GM19324 (cell line): ENCODE measurements around the gene MYO1H.

Experiments
- ATAC-seq: cut with Tn5 transposase; IDR thresholded peaks from one replicate; pipeline ENCODE4 v1.9.1; 2021; ENCODE audit warnings: mild to moderate bottlenecking, moderate library complexity; ENCODE audit not compliant: unreplicated experiment, low FRiP score

The MYO1H gene

DNA sequence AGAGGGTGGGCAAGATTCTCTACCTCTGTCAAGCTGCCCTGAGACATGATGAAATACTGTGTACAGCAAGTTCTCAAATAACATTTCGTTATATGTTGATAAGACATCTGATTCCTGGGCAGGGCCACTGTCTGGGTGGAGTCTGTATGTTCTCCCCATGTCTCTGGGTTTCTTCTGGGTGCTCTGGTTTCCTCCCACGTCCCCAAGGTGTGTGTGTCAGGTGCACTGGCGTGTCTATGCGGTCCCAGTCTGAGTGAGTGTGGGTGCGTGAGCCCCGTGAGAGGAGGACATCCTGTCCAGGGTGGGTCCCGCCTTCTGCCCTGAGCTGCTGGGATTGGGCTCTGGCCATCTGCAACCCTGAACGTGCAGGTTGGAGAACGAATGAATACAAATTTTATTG, 99.8 kb downstream of the MYO1H start:
- ATAC-seq, result no peak

DNA sequence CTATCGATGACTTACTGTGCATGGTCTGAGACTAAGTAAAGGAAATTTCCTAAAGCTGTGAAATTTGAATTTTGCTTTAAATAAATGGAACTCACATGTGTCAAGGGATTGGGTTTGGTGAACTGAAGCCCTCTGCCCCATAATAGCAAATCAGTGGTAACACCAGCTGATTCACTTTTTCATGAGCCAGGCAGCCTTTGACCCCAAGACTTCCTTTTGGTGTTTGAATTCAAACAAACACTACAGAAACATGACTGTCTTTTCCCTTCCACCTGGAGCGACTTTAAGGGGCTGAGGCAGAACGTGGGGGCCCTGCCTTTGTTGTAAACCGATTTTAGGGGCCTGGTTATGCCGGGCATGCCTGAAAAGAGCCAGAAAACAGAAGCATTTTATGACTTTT, 100.6 kb downstream of the MYO1H start:
- ATAC-seq, result no peak

DNA sequence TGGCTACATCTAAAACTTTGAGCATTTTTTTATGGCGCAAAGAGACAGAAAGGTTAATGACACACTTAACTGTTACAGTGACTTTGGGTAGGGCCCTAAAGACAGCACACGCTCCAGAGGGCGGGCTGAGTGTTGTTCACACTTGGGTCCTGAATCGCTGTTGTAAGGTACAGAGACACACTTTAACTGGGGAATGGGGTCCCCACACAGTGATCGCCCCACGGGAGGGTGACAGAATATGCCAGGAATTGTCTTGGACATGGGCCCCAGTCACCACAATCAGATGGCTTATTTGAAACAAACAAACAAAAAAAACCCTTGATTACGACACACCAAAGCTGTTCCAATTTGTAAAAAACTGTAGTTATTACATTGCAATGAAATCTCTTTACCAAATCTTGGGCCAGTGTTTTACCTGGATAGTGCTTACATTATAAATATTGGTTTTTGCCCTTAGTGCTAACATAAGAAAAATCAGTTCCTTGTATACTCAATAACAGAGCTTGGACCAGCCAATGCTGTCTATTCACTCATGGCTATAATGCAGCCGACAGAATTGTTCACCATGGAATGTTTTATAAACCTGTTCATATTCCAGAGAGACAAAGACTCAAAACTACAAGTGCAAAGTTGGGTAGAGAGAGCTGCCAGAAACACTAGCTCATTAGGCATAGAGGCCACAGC, 101.1 kb downstream of the MYO1H start:
- ATAC-seq, result no peak

DNA sequence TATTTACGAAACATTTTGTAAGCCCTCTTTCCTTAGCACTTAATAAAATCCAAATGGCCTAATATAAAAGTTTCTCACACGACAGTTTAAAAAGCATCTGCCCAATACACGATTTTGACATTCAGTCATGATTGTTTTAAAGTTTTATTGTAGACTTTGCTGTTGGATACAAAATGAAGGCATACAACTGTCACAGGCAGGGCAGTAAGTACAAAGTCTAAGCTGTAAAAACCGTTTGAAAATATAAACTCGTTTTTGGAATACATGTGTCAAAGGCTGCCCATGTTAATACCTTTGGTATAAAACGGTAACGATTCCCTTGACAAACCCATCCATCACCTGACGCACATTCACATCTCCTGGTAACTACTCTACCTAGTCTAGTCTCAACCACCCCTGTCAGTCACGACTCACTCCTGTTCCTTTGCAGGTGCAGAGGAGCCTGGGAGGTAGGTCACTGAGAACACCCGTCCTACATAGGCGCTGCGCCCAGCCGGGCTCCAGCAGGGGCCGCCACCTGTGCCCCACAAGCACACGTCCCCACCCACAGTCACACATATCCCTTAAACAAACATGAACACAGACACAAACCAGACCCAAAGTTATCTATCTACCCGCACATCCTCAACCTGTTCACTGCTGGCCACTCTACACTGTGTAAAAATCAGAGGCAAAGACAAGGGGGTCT, 102.3 kb downstream of the MYO1H start:
- no peak for ATAC-seq

DNA sequence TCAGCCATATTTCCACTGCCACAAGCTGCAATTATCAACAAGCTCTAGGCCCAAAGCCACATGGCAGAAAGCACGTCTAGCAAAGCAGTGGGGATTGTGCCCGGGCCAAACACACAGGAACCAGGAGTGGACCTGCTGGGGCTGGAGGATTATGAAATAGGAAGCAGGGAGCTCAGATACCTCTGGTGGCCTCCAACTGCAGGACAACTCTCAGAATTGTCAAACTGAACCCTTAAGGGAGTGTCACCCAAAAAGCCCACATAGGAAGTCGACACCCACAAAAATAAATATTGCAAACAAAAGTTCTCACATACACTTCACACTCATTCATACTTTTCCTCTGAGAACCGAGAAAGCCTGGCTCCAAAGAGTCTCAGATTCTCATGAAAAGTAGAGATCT, 103.3 kb downstream of the MYO1H start:
- no peak for ATAC-seq

DNA sequence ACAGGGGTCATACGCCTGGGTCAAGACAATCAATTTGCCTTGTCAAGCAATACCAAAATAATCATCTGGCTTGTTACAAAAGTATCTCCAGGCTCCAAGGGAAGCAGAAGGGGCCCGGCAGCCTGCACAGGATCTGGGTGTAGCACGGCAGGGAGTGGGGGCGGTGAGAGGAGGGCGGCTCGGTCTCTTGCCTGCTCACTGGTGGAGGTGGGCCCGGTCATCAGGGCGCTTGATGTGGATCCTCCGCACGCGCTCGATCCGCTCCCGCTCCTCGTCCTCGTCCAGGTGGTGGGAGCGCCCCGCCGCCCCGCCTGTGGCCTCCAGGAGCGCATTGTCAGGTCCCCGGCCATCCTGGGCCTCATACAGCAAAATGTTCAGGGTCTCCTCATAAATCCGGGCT, 103.7 kb downstream of the MYO1H start:
- no peak for ATAC-seq

DNA sequence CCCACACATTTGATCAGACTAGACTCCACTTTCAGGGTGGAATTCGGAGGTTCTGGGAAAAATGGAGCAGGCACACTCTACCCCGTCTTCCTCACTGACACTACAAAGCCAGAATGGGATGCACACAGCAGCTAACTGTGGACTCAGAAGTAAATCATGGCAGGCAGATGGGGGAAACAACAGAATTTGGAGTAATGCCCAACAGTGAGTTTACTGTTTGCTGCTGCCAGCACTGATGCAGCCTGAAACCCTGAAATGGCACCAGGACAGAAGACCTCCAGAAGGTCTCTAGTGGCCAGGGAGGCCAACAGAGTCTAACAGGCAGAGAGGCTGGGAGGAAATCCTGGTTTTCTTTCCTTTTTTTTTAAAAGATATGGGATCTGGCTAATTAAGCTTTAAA, 104.8 kb downstream of the MYO1H start:
- no peak for ATAC-seq

DNA sequence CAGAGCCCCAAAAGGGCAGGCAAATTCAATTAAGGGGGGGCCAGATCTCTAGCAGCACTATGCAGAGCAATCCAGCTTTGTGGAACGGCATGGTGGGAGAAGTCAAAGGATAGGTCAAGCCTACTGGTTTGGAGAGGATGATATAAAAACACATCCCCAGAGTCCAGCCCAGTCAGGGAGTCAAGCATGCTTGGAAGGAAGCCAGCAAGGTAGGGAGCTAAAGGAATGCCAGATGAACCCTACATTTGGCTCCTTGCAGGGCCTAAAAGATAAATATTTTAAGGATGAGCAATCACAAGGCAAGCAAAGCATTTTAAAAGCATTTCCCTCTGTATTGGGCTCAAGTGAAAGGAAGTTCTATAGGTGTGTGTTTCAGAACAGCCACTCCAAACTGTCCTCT, 108.0 kb downstream of the MYO1H start:
- no peak for ATAC-seq

DNA sequence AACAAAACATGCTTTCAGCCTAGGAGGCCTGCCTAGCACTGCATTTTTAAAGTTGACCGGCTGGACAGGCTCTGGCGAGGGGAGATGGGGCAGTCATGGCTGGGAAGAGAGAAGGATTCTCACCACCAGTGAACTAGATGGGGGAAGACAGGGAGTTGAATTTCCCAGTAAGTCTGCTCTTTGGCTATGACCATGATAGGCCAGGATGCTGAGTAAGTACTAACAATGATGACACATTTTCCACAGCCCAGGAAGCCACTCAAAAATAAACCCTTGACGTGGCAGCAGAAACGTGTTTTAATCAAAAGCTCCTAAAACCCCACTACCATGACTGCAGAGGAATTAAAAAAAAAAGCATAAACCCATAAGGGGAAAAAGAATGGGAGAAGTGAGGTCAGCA, 110.4 kb downstream of the MYO1H start:
- ATAC-seq, result no peak

DNA sequence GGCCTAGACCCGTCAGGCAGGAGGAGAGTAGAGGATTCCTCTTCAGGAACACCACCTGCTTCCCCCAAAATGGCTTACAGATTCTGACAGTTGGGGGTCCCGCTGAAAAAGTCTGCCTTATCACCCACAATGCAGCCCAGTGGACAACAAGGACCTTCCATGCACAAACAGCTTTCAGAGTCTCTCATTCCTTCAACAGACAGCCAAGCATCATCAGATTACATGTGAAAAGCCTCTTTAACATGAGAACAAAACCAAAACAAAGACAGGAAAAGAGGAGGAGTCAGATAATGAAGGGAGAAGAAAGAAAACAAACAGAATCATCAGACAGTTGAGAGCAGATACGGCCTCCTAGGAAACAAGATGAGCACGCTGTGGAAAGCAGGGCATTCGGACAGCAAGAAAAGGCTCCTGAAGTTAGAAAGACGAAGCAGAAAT, 111.1 kb downstream of the MYO1H start:
- no peak for ATAC-seq

DNA sequence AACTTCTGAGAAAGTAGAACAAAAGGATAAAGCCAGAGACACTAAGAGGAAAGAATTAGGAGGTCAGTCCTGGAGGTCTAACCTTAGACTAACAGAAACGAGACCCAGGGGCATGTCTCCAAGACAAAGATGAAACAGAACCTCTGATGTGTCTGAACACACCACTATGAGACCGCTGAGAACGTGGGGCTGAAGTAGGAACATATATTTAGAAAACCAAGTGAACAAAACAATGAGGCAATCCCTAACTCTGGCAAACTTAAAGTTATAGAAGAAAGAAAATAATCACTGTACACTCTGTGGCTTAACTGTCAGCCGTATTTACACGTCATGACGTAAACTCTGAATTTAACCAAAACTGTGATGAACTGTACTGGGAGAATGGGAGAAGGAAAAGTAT, 111.5 kb downstream of the MYO1H start:
- no peak for ATAC-seq

DNA sequence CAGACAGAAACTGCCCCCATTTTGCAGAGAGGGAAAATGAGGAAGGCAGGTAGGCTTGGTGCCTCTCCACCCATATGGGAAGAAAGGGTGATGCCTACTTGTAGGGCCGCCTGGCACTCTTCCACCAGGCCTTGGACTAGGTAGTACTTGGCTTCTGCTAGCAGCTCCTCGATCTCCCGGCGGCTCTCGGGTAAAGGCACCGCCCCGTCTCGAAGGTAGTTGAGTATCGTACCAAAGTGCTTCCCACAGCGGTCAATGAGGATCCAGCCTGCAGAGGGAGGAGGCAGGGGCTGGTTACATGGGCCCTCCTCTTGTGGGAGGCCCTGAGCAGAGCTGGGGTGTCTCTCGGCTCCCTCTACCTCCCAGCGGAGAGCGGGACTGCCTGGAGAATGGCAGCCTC, 112.8 kb downstream of the MYO1H start:
- no peak for ATAC-seq

DNA sequence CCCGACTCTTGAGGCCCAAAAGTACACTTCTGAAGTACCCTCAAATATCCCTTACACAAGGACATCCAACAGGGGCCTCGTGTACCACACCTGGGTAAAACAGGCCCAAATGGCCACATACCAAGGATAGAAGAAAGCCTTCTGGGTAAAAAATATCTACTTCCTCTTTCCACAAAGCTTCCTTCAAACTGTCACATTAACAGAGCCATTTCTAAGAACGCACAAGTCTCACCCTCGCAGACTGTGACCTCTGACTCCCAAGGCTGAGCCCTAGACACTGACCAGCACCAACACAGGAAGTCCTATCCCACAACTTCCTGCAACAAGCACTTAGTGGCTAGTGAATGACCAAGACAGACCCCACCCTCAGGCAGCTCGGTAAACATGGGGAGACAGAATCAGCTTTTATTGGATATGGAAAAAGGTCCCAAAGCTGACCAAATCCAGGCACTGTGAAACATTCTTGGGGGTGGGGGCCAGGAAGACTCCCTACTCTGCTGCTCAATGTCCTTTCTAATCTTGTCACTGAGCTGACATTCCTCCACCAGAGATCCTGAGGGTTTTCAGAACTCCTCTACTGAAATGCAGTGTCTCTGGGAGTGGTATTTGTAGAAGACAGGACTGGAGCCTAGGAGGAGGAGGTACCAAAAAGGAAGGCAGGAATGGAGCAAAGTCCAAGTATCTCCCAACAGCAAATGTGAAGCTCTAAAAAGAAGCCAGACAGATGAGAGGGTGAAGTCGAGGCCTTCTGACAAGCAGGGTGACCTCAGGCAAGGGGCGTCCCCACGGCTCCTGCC, 113.5 kb downstream of the MYO1H start:
- no peak for ATAC-seq

DNA sequence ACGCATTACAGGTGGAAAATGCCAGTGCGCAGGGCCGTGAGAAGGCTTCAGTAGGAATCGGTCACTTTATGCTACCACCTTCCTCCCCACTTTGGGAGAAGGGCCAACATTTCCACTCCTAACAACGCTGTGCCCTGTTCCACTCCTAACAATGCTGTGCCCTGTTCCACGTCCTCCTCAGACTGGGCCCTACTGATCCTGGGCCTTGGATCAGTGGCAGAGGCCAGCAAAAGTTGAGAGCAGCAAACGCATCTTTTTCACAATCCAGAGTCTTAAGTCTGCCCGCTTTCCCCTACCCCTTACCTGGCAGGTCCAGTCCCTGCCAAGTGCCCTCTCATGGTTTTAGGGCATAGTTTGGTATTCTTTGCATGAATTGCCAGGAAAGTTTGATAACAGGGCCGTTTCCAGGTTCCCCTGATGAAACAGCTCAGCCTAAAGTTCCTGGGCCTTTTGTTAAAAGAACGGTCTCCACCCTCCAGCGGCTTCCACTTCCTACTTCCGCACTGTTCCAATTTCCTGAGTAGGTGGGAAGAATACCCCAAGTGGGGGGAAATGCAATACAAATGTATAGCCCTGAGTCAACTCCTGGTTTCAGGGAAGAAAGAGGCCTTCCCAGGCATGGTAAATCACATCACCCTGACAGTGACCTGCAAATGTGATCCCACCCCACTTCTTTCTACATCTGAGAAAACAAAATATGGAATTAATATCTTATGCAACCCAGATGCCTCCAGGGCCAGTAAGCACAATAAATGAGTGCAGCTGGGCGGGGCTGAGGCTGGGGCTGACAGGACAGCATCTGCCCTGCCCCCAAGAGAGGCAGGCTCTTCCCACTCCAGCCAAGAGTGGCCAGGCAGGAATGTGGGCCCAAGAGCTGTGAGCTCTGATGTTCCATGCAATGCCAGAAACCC, 114.4 kb downstream of the MYO1H start:
- no peak for ATAC-seq

DNA sequence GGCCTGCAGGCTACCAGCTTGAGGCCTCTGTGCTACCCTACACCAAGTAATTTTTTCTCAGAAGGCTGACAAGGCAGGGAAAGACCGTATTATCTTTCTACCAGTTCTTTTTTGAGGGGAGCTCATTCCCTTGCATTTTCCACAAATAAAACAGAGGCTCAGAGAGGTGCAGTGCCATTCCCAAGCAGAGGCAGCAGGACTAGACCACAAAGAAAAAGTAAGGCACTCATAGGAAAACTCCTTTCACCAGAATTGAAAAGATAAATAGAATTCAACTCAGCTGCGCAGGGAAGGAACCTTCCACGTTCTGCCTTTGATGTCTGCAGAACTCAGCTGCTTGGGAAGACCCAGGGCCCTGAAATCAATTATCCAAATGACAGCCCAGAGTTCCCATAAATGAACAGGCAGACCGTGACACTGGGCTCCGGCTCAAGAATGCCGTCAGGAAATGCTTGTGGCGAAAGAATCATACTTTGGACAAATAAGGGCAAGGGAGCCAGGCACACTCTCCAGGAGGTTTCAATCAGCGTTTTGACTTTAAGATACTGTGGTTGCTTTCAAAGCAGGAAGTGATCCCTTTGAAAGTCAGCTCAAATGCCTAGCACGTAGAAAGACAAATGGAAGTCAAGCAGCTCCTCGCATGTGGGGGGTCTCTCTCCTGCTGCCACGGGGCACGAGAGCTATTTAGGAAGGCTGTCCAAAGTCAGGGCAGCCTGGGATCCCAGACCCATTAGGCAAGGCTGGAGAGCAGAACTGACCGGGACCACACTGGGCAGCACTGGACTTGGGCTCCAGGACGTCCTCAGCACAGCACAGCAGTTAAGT, 115.4 kb downstream of the MYO1H start:
- no peak for ATAC-seq

DNA sequence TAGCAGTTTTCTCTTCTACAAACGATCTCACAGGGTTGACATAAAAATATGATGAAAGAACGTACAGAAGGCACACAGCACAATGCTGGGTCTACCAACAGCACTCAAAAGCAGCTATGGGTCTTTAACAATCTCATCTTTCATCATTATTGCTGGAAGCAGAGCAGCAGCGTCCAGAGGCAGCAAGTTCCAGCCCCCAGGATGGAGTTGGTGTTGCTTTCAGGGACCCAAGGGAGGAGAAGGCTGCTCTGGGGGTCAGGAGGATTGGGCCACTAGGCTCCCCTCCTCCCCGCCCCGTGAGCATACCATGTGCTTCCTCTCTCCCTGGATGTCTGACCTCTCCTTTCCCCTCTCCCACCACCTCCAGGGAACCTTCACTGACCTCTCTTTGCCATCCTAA, 116.1 kb downstream of the MYO1H start:
- no peak for ATAC-seq

DNA sequence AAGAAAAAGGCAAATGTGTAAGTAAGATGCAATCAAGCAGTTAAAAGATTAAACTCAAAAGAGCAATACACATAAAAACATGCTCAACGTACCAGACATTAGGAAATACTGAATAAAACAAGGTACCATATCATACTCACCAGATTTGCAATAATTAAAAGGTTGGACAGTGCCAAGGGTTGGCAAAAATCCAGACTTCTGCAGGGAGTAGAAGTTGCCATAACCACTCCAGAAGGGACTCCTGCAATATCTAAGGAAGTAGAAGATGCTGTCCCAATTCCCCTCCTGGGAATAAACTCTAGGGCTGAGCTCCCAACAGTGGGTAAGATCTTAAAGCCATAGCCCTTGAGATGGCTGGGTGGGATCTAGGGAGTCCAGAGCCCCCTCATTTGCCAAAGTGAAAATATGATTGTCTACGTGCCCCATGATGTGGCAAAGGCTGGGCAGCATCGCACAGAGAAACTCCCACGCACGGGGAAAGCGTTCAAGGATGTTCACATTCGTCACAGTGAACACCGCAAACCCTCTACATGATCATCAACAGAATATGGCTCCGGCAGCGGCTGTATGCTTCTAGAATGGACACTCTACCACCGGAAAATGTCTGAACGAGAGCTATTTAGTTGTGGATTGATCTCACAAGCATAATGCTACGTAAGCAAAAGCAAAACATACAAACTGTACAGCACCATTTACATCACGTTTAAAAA, 117.1 kb downstream of the MYO1H start:
- ATAC-seq, result no peak

DNA sequence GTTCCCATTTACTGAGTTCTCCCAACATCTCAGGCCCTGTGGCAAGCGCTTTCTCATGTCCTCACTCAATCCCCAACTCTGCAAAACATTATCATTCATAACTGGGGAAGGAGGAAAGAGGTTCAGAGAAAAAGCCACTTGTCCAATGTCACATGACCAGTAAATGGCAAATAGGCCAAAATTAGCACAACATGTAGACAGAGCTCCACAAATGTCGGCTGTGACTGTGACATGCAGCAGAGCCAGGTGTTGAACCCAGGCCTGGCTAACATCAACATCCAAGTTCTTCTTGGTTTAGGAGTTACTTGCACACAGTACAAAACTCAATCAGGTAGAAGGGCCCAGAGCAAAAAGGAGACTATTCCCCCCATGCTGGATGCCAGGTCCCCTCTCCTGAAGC, 118.6 kb downstream of the MYO1H start:
- no peak for ATAC-seq

DNA sequence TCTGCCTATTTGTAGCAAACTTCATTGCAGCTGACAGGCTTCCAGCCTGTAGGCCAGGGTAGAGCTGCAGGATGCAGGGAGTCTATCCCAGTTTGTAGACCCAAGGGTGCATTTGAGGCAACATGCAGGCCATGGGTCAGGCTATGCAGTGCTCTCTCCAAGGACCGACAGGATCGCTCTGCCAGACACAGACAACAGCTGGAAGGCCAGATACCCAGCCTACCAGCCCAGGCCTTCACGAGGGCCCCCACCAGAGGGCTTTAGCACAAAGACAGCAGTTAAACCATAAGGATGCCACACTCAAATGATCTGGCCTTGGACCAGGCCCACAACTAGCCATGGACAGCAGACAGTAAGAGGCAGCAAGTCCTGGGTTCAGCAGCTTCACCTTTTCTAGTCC, 119.1 kb downstream of the MYO1H start:
- no peak for ATAC-seq
